Stimulated activated CD8-positive, alpha-beta memory T cell treated with anti-CD3 and anti-CD28 coated beads, Interleukin-12 subunit alpha, Interleukin-12 subunit beta, amount 100 ng/mL, for 24 hours (primary cell): ENCODE measurements around the gene GRID2.

Experiments
- DNase-seq: peaks from one replicate; pipeline ENCODE4 v3.0.0-alpha.2; 2020; ENCODE audit errors: extremely low read depth

Gene GRID2

DNA sequence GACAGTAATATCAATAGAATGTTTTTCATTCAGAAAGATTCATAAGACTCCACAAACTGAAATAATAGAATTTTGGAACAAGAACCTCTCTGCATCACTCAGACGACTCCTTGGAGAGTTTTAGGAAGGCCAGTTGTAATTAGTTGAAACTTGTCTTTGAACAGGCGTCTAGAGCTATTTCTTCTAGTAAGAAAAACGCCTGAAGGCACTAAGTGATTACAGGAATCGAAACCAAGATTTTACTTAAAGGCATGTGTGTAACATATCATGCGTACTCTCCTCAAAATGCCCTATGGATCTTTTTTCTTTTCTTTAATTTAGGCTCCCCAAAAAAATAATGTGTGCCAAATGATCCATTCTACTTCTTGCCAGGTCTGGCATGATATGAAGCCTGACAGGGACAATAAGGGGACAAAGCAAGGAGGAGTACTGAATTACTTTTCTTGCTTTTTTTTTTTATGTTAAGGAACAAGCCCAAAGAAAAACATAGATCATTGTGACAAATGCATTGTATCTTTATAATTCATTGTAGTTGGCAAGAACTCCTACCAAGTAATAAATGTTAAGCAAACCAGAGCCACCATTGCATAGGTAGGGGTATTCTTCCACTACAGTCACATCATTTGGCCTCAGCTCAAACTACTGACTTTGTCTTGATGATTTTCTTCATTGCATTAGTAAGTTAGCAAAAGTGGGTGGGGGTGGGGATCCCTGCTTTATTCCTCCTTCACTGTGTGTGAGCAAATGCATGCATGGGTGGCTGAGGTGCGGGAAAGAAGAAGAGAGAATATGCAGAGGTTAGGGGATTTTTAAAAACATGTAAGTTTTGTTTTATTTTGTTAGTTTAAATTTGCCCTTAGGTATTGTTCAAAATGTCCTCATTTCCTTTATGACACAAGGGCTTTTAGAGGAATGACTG lies 1444.9 kb downstream of the GRID2 start:
- DNase-seq: no peak

DNA sequence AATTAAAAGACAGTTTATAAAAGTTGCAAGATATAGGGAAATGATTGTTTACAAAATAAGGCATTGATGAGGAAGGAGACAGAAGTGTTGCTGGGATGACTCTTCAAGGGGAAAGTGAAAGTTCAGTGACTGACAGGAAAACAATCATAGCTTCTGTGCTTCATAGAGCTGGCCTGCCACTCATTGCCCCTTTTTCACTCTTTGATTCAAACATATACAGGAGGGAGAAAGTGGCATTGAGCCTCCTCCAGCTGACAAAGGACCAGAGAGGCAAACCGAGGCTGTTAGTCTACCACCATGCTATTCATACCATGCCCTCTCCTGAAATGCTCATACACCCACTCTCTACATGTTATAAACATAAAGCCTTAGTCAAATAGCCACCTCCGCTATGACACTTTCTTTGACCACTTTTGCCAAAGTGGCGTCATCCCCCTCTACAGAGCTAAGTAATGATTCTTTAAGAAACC lies 1445.6 kb downstream of the GRID2 start:
- no peak for DNase-seq

DNA sequence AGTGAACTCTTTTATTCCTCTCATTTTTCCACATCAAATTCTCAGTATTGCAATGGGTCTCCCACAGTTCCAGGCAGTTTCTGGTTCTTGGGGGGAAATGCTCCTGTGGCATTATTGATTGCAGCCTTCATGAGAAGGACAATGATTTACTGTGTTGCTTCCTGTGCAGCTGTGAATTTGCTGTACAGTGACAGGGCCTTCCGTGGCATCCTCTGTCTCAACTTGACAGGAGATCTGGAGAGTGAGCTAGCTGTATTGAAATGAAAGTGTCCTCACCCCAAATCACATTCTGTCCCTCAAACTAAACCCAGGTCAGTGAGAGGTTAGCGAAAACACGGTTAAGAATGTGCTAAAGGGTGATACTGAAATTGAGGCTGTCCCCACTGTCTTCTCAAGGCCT lies 1447.6 kb downstream of the GRID2 start:
- no peak for DNase-seq

DNA sequence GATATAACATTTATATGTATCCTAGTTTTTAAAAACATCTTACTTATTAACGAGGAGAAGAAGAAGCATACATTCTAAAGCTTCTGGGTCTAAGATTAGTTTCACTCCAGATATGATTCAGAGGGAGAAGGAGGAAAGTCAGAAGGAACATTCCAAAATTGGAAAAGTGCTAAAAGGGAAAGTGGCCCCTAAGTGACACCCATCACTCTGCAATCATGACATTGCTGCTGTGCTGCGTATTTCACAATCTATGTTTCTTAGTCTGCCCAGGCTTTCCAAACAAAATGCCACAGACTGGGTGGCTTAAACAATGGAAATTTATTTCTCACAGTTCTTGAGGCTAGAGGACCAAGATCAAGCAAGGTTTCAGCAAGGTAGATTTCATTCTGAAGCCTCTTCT lies 1452.3 kb downstream of the GRID2 start:
- DNase-seq: no peak

DNA sequence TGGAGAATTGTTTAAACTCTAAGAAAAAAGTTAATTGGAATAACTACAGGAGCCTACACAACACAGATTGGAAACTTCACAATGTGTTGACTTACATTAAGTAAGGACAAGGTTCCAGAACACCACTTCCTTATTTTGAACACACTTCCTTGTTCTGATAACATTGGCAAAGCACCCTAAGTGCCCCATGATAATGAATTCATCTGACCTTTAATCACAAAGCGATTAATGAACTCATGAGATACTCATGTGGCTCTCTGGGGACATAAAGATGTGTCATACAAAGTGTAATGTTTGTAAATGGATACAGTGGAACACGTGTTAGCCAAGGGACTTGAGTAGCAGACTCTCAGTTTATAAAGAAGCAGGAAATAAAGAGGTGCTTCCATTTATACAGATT lies 1455.7 kb downstream of the GRID2 start:
- DNase-seq: no peak

DNA sequence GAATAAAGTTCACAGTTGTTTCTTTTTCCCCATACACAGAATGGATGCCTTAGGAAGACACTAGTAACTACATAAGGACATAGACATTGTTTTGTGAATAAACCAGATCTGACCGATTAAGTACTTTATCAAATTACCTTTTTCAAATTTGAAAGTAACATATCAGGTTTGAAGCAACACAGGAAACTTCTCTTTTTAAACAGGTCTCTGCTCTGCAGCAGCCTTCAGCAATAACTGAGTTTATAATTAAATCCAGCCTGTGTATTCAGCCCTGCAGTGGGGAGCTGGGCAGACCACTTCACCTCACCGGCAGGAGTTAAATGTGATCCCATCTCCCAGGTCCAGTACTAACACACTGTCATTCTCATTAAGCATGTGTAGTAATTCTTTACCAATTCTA lies 1456.5 kb downstream of the GRID2 start:
- DNase-seq: no peak

DNA sequence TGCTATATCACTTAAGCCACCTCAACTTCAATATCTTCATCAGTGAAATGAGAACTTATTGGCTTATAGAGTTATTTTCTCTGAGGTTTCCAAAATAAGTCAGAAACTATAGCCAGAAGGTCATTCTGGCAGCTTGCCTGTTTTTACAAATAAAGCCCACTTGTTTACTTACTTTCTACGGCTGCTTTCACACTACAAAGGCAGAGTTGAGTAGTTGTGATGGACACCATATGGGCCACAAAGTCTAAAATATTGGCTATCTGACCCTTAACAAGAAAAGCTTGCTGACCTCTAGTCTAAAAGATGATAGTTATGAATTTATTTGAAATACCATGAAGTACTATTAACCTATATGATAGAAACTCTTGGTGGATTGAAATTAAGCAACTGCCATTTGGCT lies 1457.5 kb downstream of the GRID2 start:
- no peak for DNase-seq

DNA sequence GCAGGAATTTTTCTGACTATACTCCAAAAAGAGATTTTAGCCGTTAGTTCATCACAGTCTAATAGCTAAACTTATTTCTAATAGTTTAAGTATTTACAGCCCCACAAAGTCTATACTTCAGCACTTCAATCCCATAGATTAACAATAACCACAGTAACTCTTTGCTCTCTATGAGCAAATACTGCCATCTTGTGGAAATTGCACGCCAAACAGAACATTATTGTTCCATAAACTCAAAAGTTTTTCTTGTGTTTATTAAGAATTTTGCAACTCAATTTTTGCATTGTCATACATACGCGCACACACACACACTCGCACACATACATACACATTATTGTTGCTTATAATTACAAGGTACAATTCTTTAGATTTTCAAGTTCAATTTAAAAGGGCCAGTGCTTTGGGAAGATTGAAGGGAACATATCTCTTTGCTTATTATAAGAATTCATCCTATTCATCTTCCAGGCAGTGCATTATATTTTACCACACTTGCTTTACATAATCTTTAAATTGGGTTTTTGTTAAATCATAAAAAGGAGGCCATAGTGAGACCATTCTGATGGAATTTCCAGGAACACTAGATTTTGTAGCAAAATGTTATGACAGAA lies 1461.0 kb downstream of the GRID2 start:
- DNase-seq: no peak

DNA sequence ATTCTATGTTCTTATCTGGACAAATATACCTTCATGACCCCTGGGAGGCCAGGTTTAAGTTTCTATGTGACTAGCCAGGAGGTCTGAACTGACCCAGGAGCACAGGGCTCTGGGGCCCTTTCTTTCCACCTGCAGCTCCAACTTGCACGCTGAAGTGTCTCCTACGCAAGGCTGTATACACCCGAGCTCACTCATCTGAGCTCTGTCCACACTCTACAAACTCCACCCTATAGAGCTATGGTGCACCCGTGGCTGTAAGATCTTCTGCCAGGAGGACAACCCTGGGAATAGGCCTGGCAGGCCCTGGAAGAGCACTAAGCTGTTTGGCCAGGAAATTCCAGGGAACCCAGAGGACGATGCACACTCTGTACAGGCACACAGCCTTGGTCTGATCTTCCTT lies 1464.2 kb downstream of the GRID2 start:
- DNase-seq: no peak

DNA sequence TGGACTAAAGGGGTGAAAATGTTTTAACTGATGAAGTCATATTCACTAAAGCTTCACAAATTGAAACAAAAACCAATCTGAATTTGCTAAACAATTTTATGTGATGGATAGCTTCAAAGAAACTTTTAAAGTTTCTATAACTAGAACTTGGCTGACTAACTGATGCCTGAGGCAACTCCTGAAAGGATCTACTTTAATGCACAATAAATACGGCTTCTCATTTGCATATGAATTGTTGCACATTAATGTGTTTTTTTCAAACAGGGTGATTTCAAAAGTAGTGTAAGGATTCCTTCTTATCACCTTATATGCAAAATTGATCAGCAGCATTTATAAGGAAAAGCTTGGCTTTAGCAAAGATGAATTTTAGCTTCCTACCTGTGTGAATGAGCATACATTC lies 1466.4 kb downstream of the GRID2 start:
- no peak for DNase-seq

DNA sequence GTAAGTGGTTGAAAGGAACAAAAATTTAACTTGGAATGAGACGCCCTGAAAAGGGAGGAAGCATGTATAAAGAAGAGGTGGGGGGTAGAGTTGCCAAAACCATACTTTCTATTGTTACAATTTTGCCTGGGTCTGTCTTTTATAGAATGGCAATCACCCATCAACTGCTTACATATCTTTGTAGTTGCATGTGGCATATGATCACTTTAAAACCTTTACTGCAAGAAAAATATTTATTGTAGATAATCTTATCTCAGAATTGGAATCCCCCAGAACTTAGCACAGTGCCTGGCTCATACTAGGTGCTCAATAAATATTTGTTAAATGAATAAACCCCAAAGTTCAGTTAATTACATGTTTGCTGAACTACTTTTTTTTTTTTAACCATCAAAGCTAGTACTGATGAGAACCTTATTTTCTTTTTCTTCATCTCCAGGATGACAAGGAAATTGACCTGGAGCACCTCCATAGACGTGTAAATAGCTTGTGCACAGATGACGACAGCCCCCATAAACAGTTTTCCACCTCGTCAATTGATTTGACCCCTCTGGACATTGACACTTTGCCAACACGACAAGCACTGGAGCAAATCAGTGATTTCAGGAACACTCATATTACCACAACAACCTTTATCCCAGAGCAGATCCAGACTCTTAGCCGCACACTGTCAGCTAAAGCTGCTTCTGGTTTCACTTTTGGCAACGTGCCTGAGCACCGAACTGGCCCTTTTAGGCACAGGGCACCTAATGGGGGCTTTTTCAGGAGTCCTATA lies 1468.1 kb downstream of the GRID2 start:
- no peak for DNase-seq

DNA sequence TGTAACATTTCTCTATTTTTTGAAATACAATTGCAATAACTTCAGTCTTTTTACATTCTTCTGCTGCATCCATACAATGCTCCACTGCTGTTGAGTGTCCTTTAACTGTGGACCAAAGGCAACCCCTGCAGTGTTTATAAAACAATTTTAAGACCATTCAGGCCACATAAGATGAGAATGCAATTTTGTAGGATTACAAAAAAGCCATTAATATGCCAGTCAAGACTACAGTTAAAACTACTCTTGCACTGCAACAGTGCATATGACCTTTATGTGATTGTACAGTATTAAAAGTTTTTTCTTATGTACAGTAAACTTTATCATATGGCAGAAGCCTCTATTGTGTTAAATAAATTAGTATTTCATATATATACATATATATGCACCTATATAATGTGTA lies 1469.1 kb downstream of the GRID2 start:
- no peak for DNase-seq

DNA sequence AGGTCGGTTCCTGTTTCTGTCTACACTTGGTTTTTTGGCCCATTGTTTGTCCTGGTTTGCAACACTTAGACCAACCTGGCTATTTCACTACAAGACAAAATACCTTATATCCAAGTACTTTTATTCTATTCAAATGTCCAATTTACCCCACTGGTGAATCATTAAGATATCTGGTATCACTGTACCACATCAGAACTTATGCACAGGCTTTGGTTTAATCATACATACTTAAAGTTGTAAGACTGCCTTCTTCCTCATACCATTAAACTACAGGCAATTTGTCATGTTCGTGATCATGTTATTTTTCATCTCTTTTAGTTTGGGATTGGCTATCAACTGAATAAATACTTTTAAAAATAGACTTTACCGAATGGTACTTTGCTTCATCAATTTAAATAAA lies 1471.8 kb downstream of the GRID2 start:
- DNase-seq: no peak

DNA sequence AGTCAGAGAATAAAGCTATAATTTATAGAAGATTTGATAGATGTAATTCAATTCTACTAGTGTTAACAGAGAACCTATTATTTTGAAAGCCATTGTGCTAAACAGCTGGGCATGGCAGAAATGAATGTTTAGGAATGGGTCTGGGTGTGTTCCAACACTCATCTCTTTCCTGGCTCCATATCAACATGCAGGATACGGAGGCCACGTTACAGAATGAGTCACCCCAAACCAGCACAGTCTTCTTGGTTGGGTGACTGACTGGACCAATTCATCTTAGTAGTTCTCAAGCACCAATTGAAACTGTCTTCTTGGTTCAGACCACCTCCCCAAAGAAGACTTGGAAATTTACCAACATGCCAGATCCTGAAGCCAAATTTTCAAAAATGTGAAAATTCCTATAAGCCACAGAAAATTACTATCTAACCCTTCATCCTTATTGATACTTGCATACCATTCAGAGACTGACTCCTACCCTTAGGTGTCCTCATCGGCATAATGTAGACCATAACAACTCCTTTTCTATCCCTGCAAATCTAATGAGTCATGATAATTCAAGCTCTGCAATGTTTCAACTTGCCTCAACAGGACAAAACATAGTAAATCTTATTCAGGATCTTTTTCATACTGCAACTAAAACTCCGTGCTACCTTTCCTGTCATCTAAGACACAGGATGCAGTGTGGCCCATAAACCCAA lies 1472.8 kb downstream of the GRID2 start:
- no peak for DNase-seq

DNA sequence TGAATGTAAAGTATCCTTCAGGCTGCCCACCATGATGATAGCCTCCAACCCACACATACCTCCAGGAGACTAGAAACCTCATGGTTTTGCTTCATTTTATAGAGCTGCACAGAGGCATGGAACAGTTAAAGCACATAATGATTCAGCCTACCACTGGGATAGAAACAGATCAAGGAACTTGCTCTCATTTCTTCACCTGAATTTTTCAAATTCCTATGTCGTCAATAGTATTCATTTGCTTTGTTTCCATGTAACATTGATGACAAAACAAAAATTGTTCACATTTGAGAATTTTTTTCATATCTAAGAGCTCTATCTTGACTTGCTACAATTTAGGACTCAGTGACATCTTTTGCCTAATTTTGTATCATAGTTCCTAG lies 1473.3 kb downstream of the GRID2 start:
- DNase-seq: no peak

DNA sequence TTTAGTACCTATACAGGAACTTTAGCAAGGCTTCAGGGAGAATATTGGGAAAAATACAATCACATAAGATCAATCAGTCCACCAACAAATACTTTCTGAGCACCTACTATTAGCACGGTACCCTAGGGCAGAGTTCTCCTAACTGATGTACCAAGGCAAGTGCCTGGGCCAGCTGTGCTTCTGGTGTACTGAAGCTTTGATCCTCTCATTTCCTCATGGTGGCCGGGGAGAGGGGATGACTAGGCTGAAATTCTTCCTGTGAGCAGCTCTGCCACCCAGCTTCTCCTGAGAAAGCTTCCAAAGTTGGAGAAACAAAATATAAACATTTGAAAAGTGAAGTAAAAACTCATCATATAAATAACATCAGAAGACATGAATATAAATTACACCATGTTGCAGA lies 1475.5 kb downstream of the GRID2 start:
- no peak for DNase-seq

DNA sequence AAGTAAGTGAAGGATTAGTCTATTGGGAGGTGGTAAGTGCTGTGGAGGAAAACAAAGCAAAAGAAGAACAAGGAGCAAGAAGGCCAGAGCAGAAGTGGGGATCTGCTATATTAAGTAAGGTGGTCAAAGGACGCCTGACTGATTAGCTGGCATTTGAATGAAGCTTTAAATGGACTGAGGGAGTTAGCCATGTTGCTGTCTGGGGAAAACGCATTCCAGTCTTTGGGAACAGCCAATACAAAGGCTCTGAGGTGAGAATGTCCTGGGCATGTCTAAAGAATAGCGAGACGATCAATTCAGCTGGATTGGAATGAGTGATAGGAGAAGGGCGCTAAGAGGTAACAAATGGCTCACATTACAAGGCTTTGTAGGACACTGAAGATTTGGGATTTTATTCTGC lies 1476.3 kb downstream of the GRID2 start:
- DNase-seq: no peak

DNA sequence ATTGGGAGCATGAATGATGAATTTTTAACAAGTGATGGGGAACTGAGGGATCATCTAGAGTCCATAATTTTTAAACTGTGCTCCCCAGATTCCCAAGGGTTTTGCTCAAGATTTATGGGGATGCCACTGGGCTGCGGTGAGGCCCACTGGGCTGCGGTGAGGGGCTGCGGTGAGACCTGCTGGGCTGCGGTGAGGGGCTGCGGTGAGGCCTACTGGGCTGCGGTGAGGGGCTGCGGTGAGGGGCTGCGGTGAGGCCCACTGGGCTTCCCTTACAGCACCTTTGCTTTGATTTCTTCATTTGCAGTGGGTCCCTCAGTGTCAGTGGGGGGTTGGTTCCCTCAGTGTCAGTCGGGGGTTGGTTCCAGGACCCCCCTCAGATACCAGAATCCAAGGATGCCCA lies 1477.4 kb downstream of the GRID2 start:
- no peak for DNase-seq

DNA sequence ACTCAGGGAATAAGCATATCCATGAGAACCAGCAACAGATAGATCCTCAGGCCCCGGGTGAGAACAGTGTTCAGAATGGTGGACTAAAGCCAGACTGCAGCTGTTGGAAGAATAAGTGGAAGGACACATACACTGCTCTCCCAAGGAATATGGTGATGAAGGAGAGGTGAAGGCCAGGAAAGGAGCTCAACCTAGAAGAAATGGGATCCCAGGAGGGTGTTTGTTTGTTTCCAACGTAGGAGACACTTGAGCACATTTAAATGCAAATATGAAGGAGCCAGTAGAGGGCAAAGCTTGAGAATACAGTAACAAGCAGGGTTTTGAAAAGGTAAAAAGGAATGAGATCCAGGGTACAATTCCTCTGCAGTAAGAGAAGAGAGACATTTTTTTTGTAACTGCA lies 1482.4 kb downstream of the GRID2 start:
- DNase-seq: no peak

DNA sequence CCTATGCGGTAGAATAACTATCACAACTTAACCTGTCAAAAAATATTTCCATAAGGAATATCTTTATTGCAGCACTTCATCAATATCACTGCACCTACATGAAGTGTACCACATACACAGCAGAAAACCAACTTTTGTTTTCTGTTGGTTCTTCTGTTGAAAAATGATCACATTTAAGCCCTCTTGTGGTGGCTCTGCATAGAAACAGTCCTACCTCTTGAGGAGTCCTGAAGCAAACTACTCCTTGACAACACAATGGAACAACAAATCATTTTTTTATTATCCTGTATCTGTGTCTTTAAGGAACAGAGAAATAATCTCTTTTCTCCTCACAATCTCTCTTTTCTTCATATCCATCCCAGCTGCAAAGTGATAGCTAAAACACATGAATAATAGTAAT lies 1484.9 kb downstream of the GRID2 start:
- DNase-seq: no peak

DNA sequence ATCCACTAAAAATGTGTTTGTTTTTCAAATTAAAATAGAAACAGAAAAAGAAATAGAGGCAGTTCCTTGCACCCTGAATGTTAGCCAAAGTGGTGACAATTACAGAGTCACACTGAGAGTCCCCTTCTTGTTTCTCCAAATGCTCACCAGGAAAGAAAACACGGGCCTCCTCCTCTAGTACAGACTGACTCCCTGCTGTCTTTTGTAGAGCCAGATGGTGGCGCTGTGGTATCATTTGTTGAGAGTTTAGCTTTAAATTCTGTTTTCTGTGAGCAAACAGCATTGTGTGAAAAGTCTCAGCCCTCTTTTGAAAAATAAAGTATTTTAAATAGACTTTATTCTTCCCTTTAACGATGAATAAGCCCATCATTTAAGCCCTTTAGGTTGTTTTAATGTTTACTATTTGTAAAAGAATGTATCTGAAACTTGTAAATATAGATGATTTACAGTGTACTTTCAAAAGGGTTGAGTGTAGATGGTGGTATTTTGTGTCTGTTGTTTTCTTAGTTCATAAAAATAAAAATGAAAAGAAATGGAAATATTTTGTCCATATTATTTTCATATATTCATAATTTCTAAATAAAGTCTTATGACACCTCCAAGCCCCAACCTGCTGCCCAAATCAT lies 1487.9 kb downstream of the GRID2 start:
- DNase-seq: no peak

DNA sequence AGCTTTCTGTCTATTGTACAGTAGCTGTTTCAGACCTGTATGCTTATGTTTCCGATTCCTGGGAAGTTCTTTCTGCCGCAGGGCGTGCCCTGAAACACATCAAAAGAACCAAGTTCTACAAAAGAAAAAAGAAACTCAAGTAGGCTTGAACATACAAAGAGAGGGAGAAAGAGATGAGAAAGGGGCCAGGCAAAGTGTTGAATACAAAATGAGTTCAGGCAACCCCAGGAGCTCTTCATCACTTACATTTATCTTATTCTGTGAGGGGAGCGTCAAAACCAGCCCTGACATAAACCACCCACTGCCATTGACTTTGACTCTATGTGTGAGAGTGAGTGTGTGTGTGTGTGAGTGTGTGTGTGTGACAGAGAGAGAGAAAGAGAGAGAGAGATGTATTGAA lies 1498.3 kb downstream of the GRID2 start:
- DNase-seq: no peak
